Measurements from ENCODE around the gene LRRC4B. TPM values are rescaled to one million over a fixed set of nuclear protein-coding genes. Genes with fewer than 3 reads are reported as not detected.

Gene LRRC4B
- total RNA-seq, 1 donor from 2014 or later, result not detected

DNA sequence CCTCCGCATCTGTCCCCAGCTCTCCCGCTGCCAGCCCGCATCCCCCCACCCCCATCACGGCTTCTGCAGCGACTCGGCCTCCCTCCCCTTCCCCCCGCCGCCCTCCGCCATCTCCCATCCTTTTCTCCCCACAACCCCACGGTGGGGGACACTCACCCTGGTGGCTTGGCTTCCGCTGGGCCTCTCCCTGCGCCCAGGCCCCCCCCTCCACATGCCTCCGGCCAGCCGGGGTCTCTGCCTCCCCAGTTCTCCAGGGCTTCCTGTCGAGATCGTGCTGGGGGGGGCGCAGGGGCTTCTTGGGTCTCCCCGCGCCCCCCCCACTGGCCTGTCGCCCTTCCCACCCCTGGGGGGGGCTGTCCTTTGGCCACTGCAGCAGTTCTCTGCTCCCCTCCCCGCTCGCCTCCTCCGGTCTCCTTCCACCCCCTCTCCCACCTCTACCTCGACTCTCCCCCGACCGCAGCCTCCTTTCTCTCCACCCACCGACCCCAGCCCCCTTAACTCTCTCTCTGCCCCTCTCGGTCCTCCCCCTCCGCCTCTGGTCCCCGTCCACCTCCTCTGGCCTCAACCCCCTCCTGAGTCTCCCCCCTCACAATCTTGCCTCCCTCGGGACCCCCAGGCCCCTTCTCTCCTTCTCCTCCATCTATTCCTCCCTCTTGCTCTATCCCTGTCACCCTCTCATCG, 17.1 kb downstream of the LRRC4B start:
- Histone ChIP-seq H3K4me2 (ENCODE audit: low read length) (peak overlapping the region; percentile 70), H2AFZ (ENCODE audit: low read depth, low read length) (no peak overlapping the region), H3K4me3 (ENCODE audit: insufficient read depth, low read depth, low read length) (no peak overlapping the region), H3K27ac (ENCODE audit: low read depth, low read length) (no peak overlapping the region), H4K20me1 (ENCODE audit: insufficient read depth, low read length) (no peaks in the 10 kb centered on the region), H3K27me3 (ENCODE audit: insufficient read depth, low read length) (peaks cover 3% of the 10 kb centered on the region), H3K4me1 (ENCODE audit: insufficient read depth, low read length) (no peaks in the 10 kb centered on the region), H3K79me2 (ENCODE audit: insufficient read depth, low read length) (no peaks in the 10 kb centered on the region), H3K9me3 (ENCODE audit: insufficient read depth, low read depth, low read length) (no peaks in the 10 kb centered on the region), H3K36me3 (ENCODE audit: insufficient read depth, low read length) (no peaks in the 10 kb centered on the region), H3K9ac (ENCODE audit: low read length) (no peak overlapping the region)
- DNase-seq (ENCODE audit: low read depth) (no peak), FAIRE-seq (no peak)
- no peak for TF ChIP-seq EZH2 (IDR thresholded peaks at IDR 0.05; ENCODE audit: insufficient read depth, low read length)
- TF ChIP-seq, protein P1, sequence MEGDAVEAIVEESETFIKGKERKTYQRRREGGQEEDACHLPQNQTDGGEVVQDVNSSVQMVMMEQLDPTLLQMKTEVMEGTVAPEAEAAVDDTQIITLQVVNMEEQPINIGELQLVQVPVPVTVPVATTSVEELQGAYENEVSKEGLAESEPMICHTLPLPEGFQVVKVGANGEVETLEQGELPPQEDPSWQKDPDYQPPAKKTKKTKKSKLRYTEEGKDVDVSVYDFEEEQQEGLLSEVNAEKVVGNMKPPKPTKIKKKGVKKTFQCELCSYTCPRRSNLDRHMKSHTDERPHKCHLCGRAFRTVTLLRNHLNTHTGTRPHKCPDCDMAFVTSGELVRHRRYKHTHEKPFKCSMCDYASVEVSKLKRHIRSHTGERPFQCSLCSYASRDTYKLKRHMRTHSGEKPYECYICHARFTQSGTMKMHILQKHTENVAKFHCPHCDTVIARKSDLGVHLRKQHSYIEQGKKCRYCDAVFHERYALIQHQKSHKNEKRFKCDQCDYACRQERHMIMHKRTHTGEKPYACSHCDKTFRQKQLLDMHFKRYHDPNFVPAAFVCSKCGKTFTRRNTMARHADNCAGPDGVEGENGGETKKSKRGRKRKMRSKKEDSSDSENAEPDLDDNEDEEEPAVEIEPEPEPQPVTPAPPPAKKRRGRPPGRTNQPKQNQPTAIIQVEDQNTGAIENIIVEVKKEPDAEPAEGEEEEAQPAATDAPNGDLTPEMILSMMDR (IDR thresholded peaks at IDR 0.05; ENCODE audit: insufficient read depth, low read depth, low read length), result no peak
- H3K9me3 Mint-ChIP-seq (ENCODE audit: unreplicated experiment), result peaks cover 33% of the 10 kb centered on the region
- H3K4me3 Mint-ChIP-seq (ENCODE audit: unreplicated experiment), result no peak overlapping the region
- no peaks in the 10 kb centered on the region for H3K36me3 Mint-ChIP-seq (ENCODE audit: low read depth, unreplicated experiment)
- H3K27me3 Mint-ChIP-seq (ENCODE audit: low read depth, unreplicated experiment), result no peaks in the 10 kb centered on the region
- H3K27ac Mint-ChIP-seq (ENCODE audit: unreplicated experiment), result no peak overlapping the region
- H3K4me1 Mint-ChIP-seq (ENCODE audit: low read depth, unreplicated experiment), result no peaks in the 10 kb centered on the region

DNA sequence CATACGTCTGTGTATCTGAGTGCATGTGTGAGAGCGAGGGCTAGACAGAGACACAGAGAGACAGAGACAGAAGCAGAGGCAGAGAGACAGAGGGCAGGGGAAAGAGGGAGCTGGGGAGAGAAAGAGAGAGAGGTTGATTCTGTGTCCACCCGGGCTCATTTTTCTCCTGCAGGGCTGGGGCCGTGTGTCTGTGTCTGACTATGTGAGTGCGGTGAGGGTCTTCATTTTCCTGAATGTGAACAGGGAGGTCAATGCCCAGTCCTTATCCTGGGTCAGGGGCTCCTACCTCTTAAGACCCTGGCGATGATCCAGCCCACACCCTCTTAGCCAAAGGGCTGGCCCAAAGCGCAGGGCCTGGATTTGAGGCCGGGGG, 17.7 kb downstream of the LRRC4B start:
- Histone ChIP-seq H3K4me1 (ENCODE audit: insufficient read depth, low read length) (no peaks in the 10 kb centered on the region), H3K27ac (ENCODE audit: low read depth, low read length) (no peak overlapping the region), H3K36me3 (ENCODE audit: insufficient read depth, low read length) (no peaks in the 10 kb centered on the region), H3K4me3 (ENCODE audit: insufficient read depth, low read depth, low read length) (no peak overlapping the region), H3K9ac (ENCODE audit: low read length) (no peak overlapping the region), H4K20me1 (ENCODE audit: insufficient read depth, low read length) (no peaks in the 10 kb centered on the region), H3K27me3 (ENCODE audit: insufficient read depth, low read length) (peaks cover 3% of the 10 kb centered on the region), H3K79me2 (ENCODE audit: insufficient read depth, low read length) (no peaks in the 10 kb centered on the region), H3K4me2 (ENCODE audit: low read length) (peak overlapping the region; percentile 70), H3K9me3 (ENCODE audit: insufficient read depth, low read depth, low read length) (no peaks in the 10 kb centered on the region), H2AFZ (ENCODE audit: low read depth, low read length) (no peak overlapping the region)
- Mint-ChIP-seq H3K4me3 (ENCODE audit: unreplicated experiment) (no peak overlapping the region), H3K4me1 (ENCODE audit: low read depth, unreplicated experiment) (no peaks in the 10 kb centered on the region), H3K36me3 (ENCODE audit: low read depth, unreplicated experiment) (no peaks in the 10 kb centered on the region), H3K9me3 (ENCODE audit: unreplicated experiment) (peaks cover 33% of the 10 kb centered on the region), H3K27ac (ENCODE audit: unreplicated experiment) (no peak overlapping the region), H3K27me3 (ENCODE audit: low read depth, unreplicated experiment) (no peaks in the 10 kb centered on the region)
- no peak for DNase-seq (ENCODE audit: low read depth)
- no peak for FAIRE-seq
- TF ChIP-seq, protein P1 (IDR thresholded peaks at IDR 0.05; ENCODE audit: insufficient read depth, low read depth, low read length), result no peak
- TF ChIP-seq EZH2 (IDR thresholded peaks at IDR 0.05; ENCODE audit: insufficient read depth, low read length), result no peak

DNA sequence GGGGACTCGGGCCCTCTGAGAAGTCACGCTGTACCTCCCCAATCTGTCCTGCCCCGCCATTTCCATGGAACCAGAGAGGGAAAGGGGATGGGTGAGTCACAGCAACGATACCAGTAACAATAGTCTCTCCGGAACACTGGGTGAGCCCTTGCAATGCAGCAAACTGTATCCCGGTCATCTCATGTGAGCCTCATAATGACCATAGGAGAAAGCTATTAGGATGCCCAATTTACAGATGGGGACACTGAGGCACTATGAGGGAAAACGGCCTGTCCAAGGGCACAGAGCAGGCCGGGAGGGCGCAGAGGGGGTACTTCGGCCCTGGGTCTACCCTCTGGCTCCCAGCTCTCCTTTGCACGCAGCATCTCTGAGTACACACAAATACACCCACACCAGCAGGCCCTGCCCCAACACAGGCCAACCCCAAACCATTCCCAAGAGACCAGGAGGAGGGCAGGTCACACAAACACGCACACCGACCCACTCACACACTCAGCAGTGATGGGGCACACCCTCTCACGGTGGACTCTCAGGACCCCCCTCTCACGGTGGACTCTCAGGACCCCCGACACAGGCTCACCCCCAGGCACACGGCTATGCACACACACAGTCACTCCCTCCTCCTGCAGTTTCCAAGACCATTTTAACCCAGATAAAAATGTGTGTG, 18.2 kb downstream of the LRRC4B start:
- H3K27ac ChIP-seq (ENCODE audit: low read depth, low read length), result no peak overlapping the region
- H3K9ac ChIP-seq (ENCODE audit: low read length), result no peak overlapping the region
- no peak overlapping the region for H3K4me3 ChIP-seq (ENCODE audit: insufficient read depth, low read depth, low read length)
- no peaks in the 10 kb centered on the region for H4K20me1 ChIP-seq (ENCODE audit: insufficient read depth, low read length)
- H3K79me2 ChIP-seq (ENCODE audit: insufficient read depth, low read length), result no peaks in the 10 kb centered on the region
- H3K36me3 ChIP-seq (ENCODE audit: insufficient read depth, low read length), result no peaks in the 10 kb centered on the region
- H3K27me3 ChIP-seq (ENCODE audit: insufficient read depth, low read length), result peaks cover 3% of the 10 kb centered on the region
- H2AFZ ChIP-seq (ENCODE audit: low read depth, low read length), result no peak overlapping the region
- no peaks in the 10 kb centered on the region for H3K36me3 Mint-ChIP-seq (ENCODE audit: low read depth, unreplicated experiment)
- H3K4me2 ChIP-seq (ENCODE audit: low read length), result peak overlapping the region; percentile 70
- H3K9me3 ChIP-seq (ENCODE audit: insufficient read depth, low read depth, low read length), result no peaks in the 10 kb centered on the region
- no peaks in the 10 kb centered on the region for H3K27me3 Mint-ChIP-seq (ENCODE audit: low read depth, unreplicated experiment)
- no peaks in the 10 kb centered on the region for H3K4me1 Mint-ChIP-seq (ENCODE audit: low read depth, unreplicated experiment)
- FAIRE-seq (no peak), DNase-seq (ENCODE audit: low read depth) (no peak)
- no peaks in the 10 kb centered on the region for H3K4me1 ChIP-seq (ENCODE audit: insufficient read depth, low read length)
- peaks cover 33% of the 10 kb centered on the region for H3K9me3 Mint-ChIP-seq (ENCODE audit: unreplicated experiment)
- TF ChIP-seq EZH2 (IDR thresholded peaks at IDR 0.05; ENCODE audit: insufficient read depth, low read length), result no peak
- TF ChIP-seq, protein P1 (IDR thresholded peaks at IDR 0.05; ENCODE audit: insufficient read depth, low read depth, low read length), result no peak
- no peak overlapping the region for H3K4me3 Mint-ChIP-seq (ENCODE audit: unreplicated experiment)
- no peak overlapping the region for H3K27ac Mint-ChIP-seq (ENCODE audit: unreplicated experiment)

Data from astrocyte (in vitro differentiated cells and primary cell).